Measurements from ENCODE around the gene DUSP16. TPM values are rescaled to one million over a fixed set of nuclear protein-coding genes. Genes with fewer than 3 reads are reported as not detected.

Gene DUSP16
- total RNA-seq, 2 donors from 2014 or later = 9.6 to 18.7 TPM

- H3K4me1 ChIP-seq = peaks cover 0 to 8% of the 10 kb centered on the region in 2 donors
- no peak for TF ChIP-seq CTCF (IDR thresholded peaks at IDR 0.05)
- no peak overlapping the region for H3K27ac ChIP-seq
Measured at GRCh38 chr12:12540261-12541013, 22.2 kb downstream of the DUSP16 start.

GRCh38 chr12:12539028-12539810 lies 23.4 kb downstream of the DUSP16 start:
- Histone ChIP-seq H3K9me3 (no peaks in the 10 kb centered on the region), H3K4me3 (no peak overlapping the region), H3K27me3 (no peaks in the 10 kb centered on the region), H3K27ac (no peak overlapping the region), H3K4me1 (peaks cover 0 to 16% of the 10 kb centered on the region in 2 donors), H3K36me3 (no peaks in the 10 kb centered on the region)
- no peak for TF ChIP-seq CTCF (IDR thresholded peaks at IDR 0.05)
- DNase-seq (ENCODE audit: low spot score) = no peak

More at GRCh38 chr12:12540261-12541013, 22.2 kb downstream of the DUSP16 start:
- H3K9me3 ChIP-seq = no peaks in the 10 kb centered on the region
- H3K4me3 ChIP-seq = no peak overlapping the region
- H3K36me3 ChIP-seq = no peaks in the 10 kb centered on the region
- DNase-seq (ENCODE audit: low spot score) = no peak
- no peaks in the 10 kb centered on the region for H3K27me3 ChIP-seq

GRCh38 chr12:12538535-12538934 lies 24.1 kb downstream of the DUSP16 start:
- no peak overlapping the region for H3K27ac ChIP-seq

GRCh38 chr12:12537421-12537820 lies 25.2 kb downstream of the DUSP16 start:
- H3K9me3 ChIP-seq = no peaks in the 10 kb centered on the region
- TF ChIP-seq CTCF (IDR thresholded peaks at IDR 0.05) = no peak
- DNase-seq (ENCODE audit: low spot score) = no peak
- H3K27ac ChIP-seq = no peak overlapping the region
- H3K4me1 ChIP-seq = peaks cover 0 to 30% of the 10 kb centered on the region in 2 donors
- H3K27me3 ChIP-seq = no peaks in the 10 kb centered on the region
- no peaks in the 10 kb centered on the region for H3K36me3 ChIP-seq
- no peak overlapping the region for H3K4me3 ChIP-seq

More at GRCh38 chr12:12538535-12538934, 24.1 kb downstream of the DUSP16 start:
- no peak for DNase-seq (ENCODE audit: low spot score)
- Histone ChIP-seq H3K4me1 (peaks cover 0 to 23% of the 10 kb centered on the region in 2 donors), H3K4me3 (no peak overlapping the region), H3K36me3 (no peaks in the 10 kb centered on the region), H3K27me3 (no peaks in the 10 kb centered on the region), H3K9me3 (no peaks in the 10 kb centered on the region)
- no peak for TF ChIP-seq CTCF (IDR thresholded peaks at IDR 0.05)

- Histone ChIP-seq H3K27me3 (no peaks in the 10 kb centered on the region), H3K9me3 (no peaks in the 10 kb centered on the region), H3K4me1 (peaks cover 0 to 35% of the 10 kb centered on the region in 2 donors), H3K4me3 (no peak overlapping the region), H3K27ac (no peak overlapping the region), H3K36me3 (no peaks in the 10 kb centered on the region)
- no peak for DNase-seq (ENCODE audit: low spot score)
- no peak for TF ChIP-seq CTCF (IDR thresholded peaks at IDR 0.05)
Measured at GRCh38 chr12:12534975-12535374, 27.7 kb downstream of the DUSP16 start.

Measured in right atrium auricular region (tissue), 2 donors.